GM23338 (cell line): ENCODE results near the gene SELENOV. TPM values are rescaled to one million over a fixed set of nuclear protein-coding genes. Genes with fewer than 3 reads are reported as not detected.

Experiments
- JUNB ChIP-seq: IDR thresholded peaks from one replicate; pipeline ENCODE4 v1.6.1; 2016; ENCODE audit warnings: antibody characterized with exemption; ENCODE audit not compliant: unreplicated experiment
- NANOG ChIP-seq: IDR thresholded peaks from 2 replicates; pipeline ENCODE4 v1.6.1; 2016; ENCODE audit warnings: antibody characterized with exemption, borderline replicate concordance
- POLR2AphosphoS5 ChIP-seq: IDR thresholded peaks from 2 replicates; pipeline ENCODE4 v1.6.1; 2016; ENCODE audit warnings: antibody characterized with exemption, low read depth
- ZNF114 ChIP-seq: fragments of 250-450 bp; sonication (Bioruptor Pico); IDR thresholded peaks from 2 replicates; pipeline ENCODE4 v1.5.0; 2020; ENCODE audit warnings: mild to moderate bottlenecking, moderate library complexity
- ZNF331 ChIP-seq: fragments of 250-450 bp; sonication (Bioruptor Pico); IDR thresholded peaks from 2 replicates; pipeline ENCODE4 v1.5.0; 2020; ENCODE audit warnings: low read depth, mild to moderate bottlenecking, moderate library complexity
- polyA plus RNA-seq: library from polyadenylated mRNA; unstranded; fragments of >200 nt; fragmentation: Nextera tagmentation; extraction: Ambion mirVana; gene quantifications from 2 replicates; pipeline ENCODE4 v1.2.1, GENCODE V29; 2016
- total RNA-seq: library from RNA; depleted of rRNA; stranded (reverse); fragments of >200 nt; shearing (Covaris generic); gene quantifications from 2 replicates; pipeline ENCODE4 v1.2.3, GENCODE V29; 2014
- TF ChIP-seq, protein P1 (sequence below): fragments of 250-450 bp; sonication (Bioruptor Pico); IDR thresholded peaks from 2 replicates; pipeline ENCODE4 v1.5.0; 2020; ENCODE audit warnings: mild to moderate bottlenecking, moderate library complexity
- TF ChIP-seq, protein P2 (sequence below): IDR thresholded peaks from 2 replicates; pipeline ENCODE4 v1.6.1; 2016; ENCODE audit warnings: antibody characterized with exemption
- TF ChIP-seq, protein P3 (sequence below), 2 experiments: fragments of 200-600 bp in 1 of 2; sonication (generic) in 1 of 2; conservative IDR thresholded peaks; 2 replicates each; pipeline versions ENCODE4 v1.5.1 to v1.6.1; 2016 to 2017; ENCODE audit warnings: antibody characterized with exemption in 2 of 2, low read depth in 2 of 2, mild to moderate bottlenecking in 2 of 2, moderate library complexity in 1 of 2

The SELENOV gene
- total and polyA plus RNA-seq, 2 experiments from 2014 or later = 8.0 to 8.7 TPM

DNA sequence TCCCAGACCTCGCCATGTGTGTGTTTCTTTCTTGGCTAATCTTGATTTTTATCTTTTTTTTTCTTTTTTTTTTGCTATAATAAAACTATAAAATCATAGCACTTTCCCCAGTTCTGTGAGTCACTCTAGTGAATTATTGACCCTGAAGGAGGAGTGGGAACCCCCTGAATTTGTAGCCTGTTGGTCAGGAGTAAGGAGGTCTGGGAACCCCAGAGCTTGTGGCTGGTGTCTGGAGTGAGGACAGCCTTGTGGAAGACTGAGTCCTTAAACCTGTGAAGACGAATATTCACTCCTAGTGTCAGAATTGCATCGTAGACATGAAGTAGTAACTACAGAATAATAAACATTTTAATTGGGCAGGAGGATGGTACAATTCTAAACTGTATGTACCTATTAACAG lies 10.3 kb downstream of the SELENOV start (continued):
- TF ChIP-seq, protein P1, sequence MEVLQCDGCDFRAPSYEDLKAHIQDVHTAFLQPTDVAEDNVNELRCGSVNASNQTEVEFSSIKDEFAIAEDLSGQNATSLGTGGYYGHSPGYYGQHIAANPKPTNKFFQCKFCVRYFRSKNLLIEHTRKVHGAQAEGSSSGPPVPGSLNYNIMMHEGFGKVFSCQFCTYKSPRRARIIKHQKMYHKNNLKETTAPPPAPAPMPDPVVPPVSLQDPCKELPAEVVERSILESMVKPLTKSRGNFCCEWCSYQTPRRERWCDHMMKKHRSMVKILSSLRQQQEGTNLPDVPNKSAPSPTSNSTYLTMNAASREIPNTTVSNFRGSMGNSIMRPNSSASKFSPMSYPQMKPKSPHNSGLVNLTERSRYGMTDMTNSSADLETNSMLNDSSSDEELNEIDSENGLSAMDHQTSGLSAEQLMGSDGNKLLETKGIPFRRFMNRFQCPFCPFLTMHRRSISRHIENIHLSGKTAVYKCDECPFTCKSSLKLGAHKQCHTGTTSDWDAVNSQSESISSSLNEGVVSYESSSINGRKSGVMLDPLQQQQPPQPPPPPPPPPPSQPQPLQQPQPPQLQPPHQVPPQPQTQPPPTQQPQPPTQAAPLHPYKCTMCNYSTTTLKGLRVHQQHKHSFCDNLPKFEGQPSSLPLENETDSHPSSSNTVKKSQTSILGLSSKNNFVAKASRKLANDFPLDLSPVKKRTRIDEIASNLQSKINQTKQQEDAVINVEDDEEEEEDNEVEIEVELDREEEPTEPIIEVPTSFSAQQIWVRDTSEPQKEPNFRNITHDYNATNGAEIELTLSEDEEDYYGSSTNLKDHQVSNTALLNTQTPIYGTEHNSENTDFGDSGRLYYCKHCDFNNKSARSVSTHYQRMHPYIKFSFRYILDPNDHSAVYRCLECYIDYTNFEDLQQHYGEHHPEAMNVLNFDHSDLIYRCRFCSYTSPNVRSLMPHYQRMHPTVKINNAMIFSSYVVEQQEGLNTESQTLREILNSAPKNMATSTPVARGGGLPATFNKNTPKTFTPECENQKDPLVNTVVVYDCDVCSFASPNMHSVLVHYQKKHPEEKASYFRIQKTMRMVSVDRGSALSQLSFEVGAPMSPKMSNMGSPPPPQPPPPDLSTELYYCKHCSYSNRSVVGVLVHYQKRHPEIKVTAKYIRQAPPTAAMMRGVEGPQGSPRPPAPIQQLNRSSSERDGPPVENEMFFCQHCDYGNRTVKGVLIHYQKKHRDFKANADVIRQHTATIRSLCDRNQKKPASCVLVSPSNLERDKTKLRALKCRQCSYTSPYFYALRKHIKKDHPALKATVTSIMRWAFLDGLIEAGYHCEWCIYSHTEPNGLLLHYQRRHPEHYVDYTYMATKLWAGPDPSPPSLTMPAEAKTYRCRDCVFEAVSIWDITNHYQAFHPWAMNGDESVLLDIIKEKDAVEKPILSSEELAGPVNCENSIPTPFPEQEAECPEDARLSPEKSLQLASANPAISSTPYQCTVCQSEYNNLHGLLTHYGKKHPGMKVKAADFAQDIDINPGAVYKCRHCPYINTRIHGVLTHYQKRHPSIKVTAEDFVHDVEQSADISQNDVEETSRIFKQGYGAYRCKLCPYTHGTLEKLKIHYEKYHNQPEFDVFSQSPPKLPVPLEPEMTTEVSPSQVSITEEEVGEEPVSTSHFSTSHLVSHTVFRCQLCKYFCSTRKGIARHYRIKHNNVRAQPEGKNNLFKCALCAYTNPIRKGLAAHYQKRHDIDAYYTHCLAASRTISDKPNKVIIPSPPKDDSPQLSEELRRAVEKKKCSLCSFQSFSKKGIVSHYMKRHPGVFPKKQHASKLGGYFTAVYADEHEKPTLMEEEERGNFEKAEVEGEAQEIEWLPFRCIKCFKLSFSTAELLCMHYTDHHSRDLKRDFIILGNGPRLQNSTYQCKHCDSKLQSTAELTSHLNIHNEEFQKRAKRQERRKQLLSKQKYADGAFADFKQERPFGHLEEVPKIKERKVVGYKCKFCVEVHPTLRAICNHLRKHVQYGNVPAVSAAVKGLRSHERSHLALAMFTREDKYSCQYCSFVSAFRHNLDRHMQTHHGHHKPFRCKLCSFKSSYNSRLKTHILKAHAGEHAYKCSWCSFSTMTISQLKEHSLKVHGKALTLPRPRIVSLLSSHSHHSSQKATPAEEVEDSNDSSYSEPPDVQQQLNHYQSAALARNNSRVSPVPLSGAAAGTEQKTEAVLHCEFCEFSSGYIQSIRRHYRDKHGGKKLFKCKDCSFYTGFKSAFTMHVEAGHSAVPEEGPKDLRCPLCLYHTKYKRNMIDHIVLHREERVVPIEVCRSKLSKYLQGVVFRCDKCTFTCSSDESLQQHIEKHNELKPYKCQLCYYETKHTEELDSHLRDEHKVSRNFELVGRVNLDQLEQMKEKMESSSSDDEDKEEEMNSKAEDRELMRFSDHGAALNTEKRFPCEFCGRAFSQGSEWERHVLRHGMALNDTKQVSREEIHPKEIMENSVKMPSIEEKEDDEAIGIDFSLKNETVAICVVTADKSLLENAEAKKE = no peak
- TF ChIP-seq, protein P2, sequence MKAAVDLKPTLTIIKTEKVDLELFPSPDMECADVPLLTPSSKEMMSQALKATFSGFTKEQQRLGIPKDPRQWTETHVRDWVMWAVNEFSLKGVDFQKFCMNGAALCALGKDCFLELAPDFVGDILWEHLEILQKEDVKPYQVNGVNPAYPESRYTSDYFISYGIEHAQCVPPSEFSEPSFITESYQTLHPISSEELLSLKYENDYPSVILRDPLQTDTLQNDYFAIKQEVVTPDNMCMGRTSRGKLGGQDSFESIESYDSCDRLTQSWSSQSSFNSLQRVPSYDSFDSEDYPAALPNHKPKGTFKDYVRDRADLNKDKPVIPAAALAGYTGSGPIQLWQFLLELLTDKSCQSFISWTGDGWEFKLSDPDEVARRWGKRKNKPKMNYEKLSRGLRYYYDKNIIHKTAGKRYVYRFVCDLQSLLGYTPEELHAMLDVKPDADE = no peak
- no peak for TF ChIP-seq NANOG
- TF ChIP-seq ZNF331 (CRISPR knock-in tag) = no peak
- TF ChIP-seq, protein P3, sequence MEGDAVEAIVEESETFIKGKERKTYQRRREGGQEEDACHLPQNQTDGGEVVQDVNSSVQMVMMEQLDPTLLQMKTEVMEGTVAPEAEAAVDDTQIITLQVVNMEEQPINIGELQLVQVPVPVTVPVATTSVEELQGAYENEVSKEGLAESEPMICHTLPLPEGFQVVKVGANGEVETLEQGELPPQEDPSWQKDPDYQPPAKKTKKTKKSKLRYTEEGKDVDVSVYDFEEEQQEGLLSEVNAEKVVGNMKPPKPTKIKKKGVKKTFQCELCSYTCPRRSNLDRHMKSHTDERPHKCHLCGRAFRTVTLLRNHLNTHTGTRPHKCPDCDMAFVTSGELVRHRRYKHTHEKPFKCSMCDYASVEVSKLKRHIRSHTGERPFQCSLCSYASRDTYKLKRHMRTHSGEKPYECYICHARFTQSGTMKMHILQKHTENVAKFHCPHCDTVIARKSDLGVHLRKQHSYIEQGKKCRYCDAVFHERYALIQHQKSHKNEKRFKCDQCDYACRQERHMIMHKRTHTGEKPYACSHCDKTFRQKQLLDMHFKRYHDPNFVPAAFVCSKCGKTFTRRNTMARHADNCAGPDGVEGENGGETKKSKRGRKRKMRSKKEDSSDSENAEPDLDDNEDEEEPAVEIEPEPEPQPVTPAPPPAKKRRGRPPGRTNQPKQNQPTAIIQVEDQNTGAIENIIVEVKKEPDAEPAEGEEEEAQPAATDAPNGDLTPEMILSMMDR (conservative IDR thresholded peaks at IDR 0.05; ENCODE audit: low read depth in 2 of 2) = no peak
- TF ChIP-seq JUNB = no peak
- no peak for TF ChIP-seq ZNF114 (CRISPR knock-in tag)
- no peak for TF ChIP-seq POLR2AphosphoS5
